Stimulated activated CD4-positive, alpha-beta T cell treated with anti-CD3 and anti-CD28 coated beads, TNF-alpha, amount 100 ng/mL, for 4 hours (primary cell): Measurements from ENCODE around the gene CAPN15.

ENCODE experiments used
- DNase-seq, 3 experiments: peaks; one replicate each; pipeline ENCODE4 v3.0.0-alpha.2; 2020; ENCODE audit warnings: low read depth in 3 of 3

The CAPN15 gene

GRCh38 chr16:544517-544916, 17.0 kb downstream of the CAPN15 start:
- DNase-seq, result no peak

GRCh38 chr16:546909-547770, 19.6 kb downstream of the CAPN15 start:
- DNase-seq, result peak in 1 of 3 experiments; percentile 26

- no peak for DNase-seq
Observed at GRCh38 chr16:548586-548985, 21.1 kb downstream of the CAPN15 start.

- no peak for DNase-seq
Observed at GRCh38 chr16:549544-550263, 22.2 kb downstream of the CAPN15 start.

GRCh38 chr16:551210-551609, 23.7 kb downstream of the CAPN15 start:
- DNase-seq, result no peak

GRCh38 chr16:552171-552570, 24.7 kb downstream of the CAPN15 start:
- DNase-seq, result no peak

GRCh38 chr16:553601-554296, 26.2 kb downstream of the CAPN15 start:
- DNase-seq, result no peak

- DNase-seq, result no peak
Observed at GRCh38 chr16:554297-554621, 26.7 kb downstream of the CAPN15 start.

- no peak for DNase-seq
Observed at GRCh38 chr16:554640-555365, 27.3 kb downstream of the CAPN15 start.

- no peak for DNase-seq
Observed at GRCh38 chr16:555528-556473, 28.3 kb downstream of the CAPN15 start.

- no peak for DNase-seq
Observed at GRCh38 chr16:556474-557173, 29.1 kb downstream of the CAPN15 start.

GRCh38 chr16:557463-558297, 30.2 kb downstream of the CAPN15 start:
- no peak for DNase-seq

GRCh38 chr16:558298-559020, 30.9 kb downstream of the CAPN15 start:
- DNase-seq, result no peak

- DNase-seq, result no peak
Observed at GRCh38 chr16:559021-559380, 31.5 kb downstream of the CAPN15 start.

- DNase-seq, result no peak
Observed at GRCh38 chr16:559411-560203, 32.1 kb downstream of the CAPN15 start.

- DNase-seq, result no peak
Observed at GRCh38 chr16:560204-560700, 32.7 kb downstream of the CAPN15 start, which contains the start of gene PRR35. PRR35 (plus strand) TSS chr16:560394; CDS start chr16:563295, 2,901 bp downstream.

- DNase-seq, result no peak
Observed at GRCh38 chr16:560701-561412, 33.3 kb downstream of the CAPN15 start.
